ENCODE data around the gene TNF. TPM values are rescaled to one million over a fixed set of nuclear protein-coding genes. Genes with fewer than 3 reads are reported as not detected.

The TNF gene
- total and polyA plus RNA-seq, 2 donors (not counting 3 experiments of a cell fraction or from before 2014, with no cell fraction given): not detected

DNA sequence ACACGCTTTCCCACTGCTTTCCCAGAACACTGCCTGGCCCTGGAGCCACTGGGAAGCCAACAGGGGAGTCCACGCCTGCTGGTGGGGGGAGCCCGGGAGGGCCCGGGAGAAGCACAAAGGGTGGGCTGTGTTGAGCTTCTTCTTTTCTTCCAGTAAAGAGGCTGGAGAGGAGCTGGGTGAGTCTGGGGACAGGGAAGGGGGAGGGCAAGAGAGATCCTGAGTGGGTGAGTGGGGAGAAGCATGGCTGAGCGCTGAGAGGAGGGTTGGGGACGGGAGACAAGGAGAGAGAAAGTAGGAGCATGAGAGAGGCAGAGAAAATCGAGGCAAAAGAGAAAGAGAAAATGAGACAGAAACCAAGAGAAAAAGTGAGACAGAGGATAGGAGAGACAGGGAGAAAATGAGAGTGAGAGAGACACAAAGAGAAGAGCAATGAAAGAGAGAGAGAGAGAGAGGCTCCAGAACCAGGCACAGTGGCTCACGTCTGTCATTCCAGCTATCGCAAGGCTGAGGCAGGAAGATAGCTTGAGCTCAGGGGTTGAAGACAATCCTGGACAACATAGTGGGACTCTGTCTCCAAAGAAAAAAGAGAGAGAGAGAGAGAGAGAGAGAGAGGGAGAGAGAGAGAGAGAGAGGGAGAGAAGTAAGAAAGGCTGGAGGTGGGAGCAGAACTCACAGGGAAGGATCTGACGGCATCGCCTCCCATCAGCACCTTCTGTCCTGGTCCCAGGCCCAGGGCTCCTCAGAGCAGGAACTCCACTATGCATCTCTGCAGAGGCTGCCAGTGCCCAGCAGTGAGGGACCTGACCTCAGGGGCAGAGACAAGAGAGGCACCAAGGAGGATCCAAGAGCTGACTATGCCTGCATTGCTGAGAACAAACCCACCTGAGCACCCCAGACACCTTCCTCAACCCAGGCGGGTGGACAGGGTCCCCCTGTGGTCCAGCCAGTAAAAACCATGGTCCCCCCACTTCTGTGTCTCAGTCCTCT lies 12.7 kb downstream of the TNF start:
- Histone ChIP-seq H3K27me3 (ENCODE audit: control insufficient read depth in 2 of 2, insufficient read depth in 2 of 2, low read length in 2 of 2) (no peaks in the 10 kb centered on the region), H3K9me3 (replicated peaks; ENCODE audit: control insufficient read depth, insufficient read depth, low read length) (no peaks in the 10 kb centered on the region), H3K4me1 (ENCODE audit: control insufficient read depth, extremely low read depth, insufficient read depth, low read length) (no peaks in the 10 kb centered on the region), H3K9ac (replicated peaks; ENCODE audit: extremely low read depth, insufficient read depth, low read length) (no peak overlapping the region), H3K36me3 (ENCODE audit: control insufficient read depth in 2 of 2, extremely low read depth in 1 of 2, insufficient read depth in 2 of 2, low read length in 2 of 2) (no peaks in the 10 kb centered on the region), H3K27ac (ENCODE audit: insufficient read depth, low read depth, low read length) (no peak overlapping the region), H3K79me2 (ENCODE audit: control insufficient read depth, insufficient read depth, low read length) (no peaks in the 10 kb centered on the region), H3K4me2 (ENCODE audit: insufficient read depth, low read length) (no peak overlapping the region), H4K20me1 (replicated peaks; ENCODE audit: control insufficient read depth, extremely low read depth, insufficient read depth, low read length) (no peaks in the 10 kb centered on the region), H3K9me1 (replicated peaks; ENCODE audit: control insufficient read depth, extremely low read depth, insufficient read depth, low read length) (no peaks in the 10 kb centered on the region), H2AFZ (ENCODE audit: low read depth, low read length) (peak overlapping the region; percentile 15), H3K4me3 (replicated peaks in 1 of 3; ENCODE audit: insufficient read depth in 1 of 3, low read depth in 1 of 3, low read length in 3 of 3) (no peak overlapping the region)
- intact Hi-C loops (cut with micrococcal nuclease): no loop called here
- TF ChIP-seq POLR2A (IDR thresholded peaks at IDR 0.05; ENCODE audit: low read depth, low read length): no peak
- TF ChIP-seq MYC (IDR thresholded peaks at IDR 0.05; ENCODE audit: low read depth, low read length): no peak
- no peak for TF ChIP-seq GATA2 (IDR thresholded peaks at IDR 0.05; ENCODE audit: insufficient read depth, insufficient read length, low read depth, low read length)
- no peak for TF ChIP-seq EZH2 (IDR thresholded peaks at IDR 0.05; ENCODE audit: borderline replicate concordance, low read depth, low read length, severe bottlenecking)
- TF ChIP-seq CTCF (IDR thresholded peaks at IDR 0.05; ENCODE audit: extremely low read depth in 1 of 2, insufficient read depth in 1 of 2, low read depth in 1 of 2, low read length in 2 of 2): no peak
- TF ChIP-seq JUN (IDR thresholded peaks at IDR 0.05; ENCODE audit: borderline replicate concordance, insufficient read depth, insufficient read length, low read depth): no peak
- no peak for TF ChIP-seq POLR2AphosphoS5 (IDR thresholded peaks at IDR 0.05; ENCODE audit: insufficient read depth, low read depth, low read length)
- TF ChIP-seq MAX (IDR thresholded peaks at IDR 0.05; ENCODE audit: insufficient read depth, insufficient read length): no peak
- TF ChIP-seq FOS (IDR thresholded peaks at IDR 0.05; ENCODE audit: borderline replicate concordance, insufficient read depth, low read length): no peak
- dilution Hi-C loops (cut with MboI; ENCODE audit: extremely low pct_ligation_motif_present, low sequenced_read_pairs): no loop called here
- DNase-seq (ENCODE audit: low read depth, low spot score) (no peak), FAIRE-seq (no peak)
- ChIA-PET CTCF (interaction anchor here (17.0 to 32.6 kb wide), 2 partner anchors 8 to 32 kb away, joined by 286 to 1517 read pairs; partner anchors contain the start of genes ATP6V1G2, DDX39B, NCR3 and NFKBIL1), POLR2A (interaction anchor here (1.6 kb wide), 1 partner anchor 7 kb away, joined by 5 read pairs; no protein-coding TSS in a partner anchor)
- no TSS peak for BruUV-seq (replicated peaks)

All from endothelial cell of umbilical vein (primary cell).